Fibroblast of lung (primary cell): Measurements from ENCODE around the gene TMEM126B.

Source experiments
- CTCF ChIP-seq, 2 donors: IDR thresholded peaks in 1 of 2; conservative IDR thresholded peaks in 1 of 2; 1 replicate in 1 of 2; 2 replicates in 1 of 2; pipeline ENCODE4 v1.5.1; 2011 to 2012; ENCODE audit warnings: low read length in 2 of 2, control low read depth in 1 of 2, inconsistent platforms in 1 of 2, low read depth in 1 of 2, mild to moderate bottlenecking in 1 of 2
- EZH2 ChIP-seq: IDR thresholded peaks from 2 replicates; pipeline ENCODE4 v1.5.1; 2012; ENCODE audit warnings: low read length, control low read depth, mild to moderate bottlenecking; ENCODE audit errors: missing control alignments

- TF ChIP-seq CTCF (conservative IDR thresholded peaks at IDR 0.05 in 1 of 2, IDR thresholded peaks at IDR 0.05 in 1 of 2; ENCODE audit: low read depth in 1 of 2, low read length in 2 of 2) = no peak
- no peak for TF ChIP-seq EZH2
These were observed 34.8 kb downstream of the TMEM126B start for GRCh38 chr11:85663080-85663752.
